GM12878 (cell line): ENCODE measurements around the gene SCLY. TPM values are rescaled to one million over a fixed set of nuclear protein-coding genes. Genes with fewer than 3 reads are reported as not detected.

ENCODE experiments used
- ATAC-seq: fragments of 200-7000 bp; cut with Tn5 transposase; 3 replicates; pipeline ENCODE4 v1.9.1; 2020; ENCODE audit warnings: mild to moderate bottlenecking, moderate library complexity
- BruUV-seq: library from RNA; stranded (reverse); fragments of 400-500 nt; replicated peaks from 2 replicates; lab custom pipeline; 2021; lab: Mats Ljungman, UMichigan
- CTCF ChIA-PET: fragments of 300-600 bp; sonication (Branson Sonifier 250); formaldehyde crosslinking; extraction: SDS; loops from one replicate; lab custom pipeline; 2021; ENCODE audit warnings: inconsistent platforms; lab: Yijun Ruan, JAX
- POLR2A ChIA-PET: fragments of 350-600 bp; formaldehyde crosslinking; extraction: SDS; loops from one replicate; lab custom pipeline; 2021; ENCODE audit warnings: inconsistent platforms; lab: Charles Lee
- RAD21 ChIA-PET: fragments of 300-600 bp; sonication (Branson Sonifier 250); formaldehyde crosslinking; loops from one replicate; lab custom pipeline; 2023; ENCODE audit warnings: antibody characterized with exemption; ENCODE audit not compliant: unreplicated experiment; lab: Charles Lee
- SMC1A ChIA-PET: fragments of 300-600 bp; sonication (Branson Sonifier 250); formaldehyde crosslinking; loops from one replicate; lab custom pipeline; 2023; ENCODE audit not compliant: unreplicated experiment, uncharacterized antibody; lab: Charles Lee
- DNase-seq: peaks from one replicate; pipeline ENCODE4 v3.0.0-alpha.2; 2011; ENCODE audit warnings: low read depth, low spot score
- FAIRE-seq: peaks from 3 replicates; lab custom pipeline; 2011; peaks lifted over from hg19 to GRCh38; lab: Jason Lieb, UNC
- H2AFZ ChIP-seq: 2 replicates; pipeline ENCODE4 v1.6.0; 2011; ENCODE audit warnings: low read depth, low read length, control low read depth; ENCODE audit not compliant: control insufficient read depth
- H3K27ac ChIP-seq: 2 replicates; pipeline ENCODE4 v1.5.1; 2011; ENCODE audit warnings: control low read depth; ENCODE audit not compliant: control insufficient read depth, insufficient read depth
- H3K27me3 ChIP-seq, 2 experiments: replicated peaks in 1 of 2; 2 replicates each; pipeline versions ENCODE4 v1.6.0 to v1.6.1; 2011; ENCODE audit warnings: low read length in 1 of 2; ENCODE audit not compliant: control insufficient read depth in 2 of 2, insufficient read depth in 2 of 2
- H3K36me3 ChIP-seq, 2 experiments: 2 replicates each; pipeline ENCODE4 v1.5.1; 2011; ENCODE audit warnings: low read length in 1 of 2; ENCODE audit not compliant: control insufficient read depth in 2 of 2, insufficient read depth in 2 of 2
- H3K4me1 ChIP-seq: 2 replicates; pipeline ENCODE4 v1.6.1; 2011; ENCODE audit warnings: mild to moderate bottlenecking, low read length, moderate library complexity, mixed read lengths; ENCODE audit not compliant: control insufficient read depth, insufficient read depth
- H3K4me2 ChIP-seq: 2 replicates; pipeline ENCODE4 v1.6.0; 2011; ENCODE audit warnings: control low read depth; ENCODE audit not compliant: control insufficient read depth, insufficient read depth
- H3K4me3 ChIP-seq: fragments of 200-600 bp; sonication (generic); 2 replicates; pipeline ENCODE4 v1.5.1; 2016
- H3K79me2 ChIP-seq: 2 replicates; pipeline ENCODE4 v1.6.0; 2011; ENCODE audit warnings: low read length; ENCODE audit not compliant: control insufficient read depth, insufficient read depth
- H3K9ac ChIP-seq: 2 replicates; pipeline ENCODE4 v1.8.0; 2011; ENCODE audit warnings: low read length, control low read depth, mixed read lengths; ENCODE audit not compliant: control insufficient read depth, insufficient read depth
- H3K9me3 ChIP-seq: replicated peaks from 3 replicates; pipeline ENCODE4 v1.5.1; 2011; ENCODE audit warnings: mild to moderate bottlenecking, low read length; ENCODE audit not compliant: control insufficient read depth, insufficient read depth
- H4K20me1 ChIP-seq: 2 replicates; pipeline ENCODE4 v1.6.0; 2011; ENCODE audit not compliant: control insufficient read depth, insufficient read depth
- ATF7 ChIP-seq: fragments of 450-650 bp; IDR thresholded peaks from 2 replicates; pipeline ENCODE4 v1.6.1; 2016; ENCODE audit warnings: low read depth, mild to moderate bottlenecking
- EED ChIP-seq: sonication (generic); IDR thresholded peaks from 2 replicates; pipeline ENCODE4 v1.6.1; 2016; ENCODE audit warnings: antibody characterized with exemption, low read depth
- EGR1 ChIP-seq, 2 experiments: IDR thresholded peaks; 1 replicate in 1 of 2; 2 replicates in 1 of 2; pipeline ENCODE4 v1.6.1; 2011 to 2012; ENCODE audit warnings: low read depth in 2 of 2, low read length in 2 of 2, borderline replicate concordance in 1 of 2, mild to moderate bottlenecking in 1 of 2, moderate library complexity in 1 of 2
- ELK1 ChIP-seq: IDR thresholded peaks from 2 replicates; pipeline ENCODE4 v1.6.1; 2012; ENCODE audit warnings: low read depth, low read length, improper control_type of control experiment
- FOXK2 ChIP-seq: fragments of 450-650 bp; IDR thresholded peaks from 2 replicates; pipeline ENCODE4 v1.6.1; 2017; ENCODE audit warnings: mild to moderate bottlenecking, moderate library complexity
- SRF ChIP-seq, 2 experiments: IDR thresholded peaks; 2 replicates each; pipeline ENCODE4 v1.6.1; 2011; ENCODE audit warnings: low read depth in 2 of 2, low read length in 2 of 2, mild to moderate bottlenecking in 1 of 2, moderate library complexity in 1 of 2
- WGBS: methylation state at CpG from one replicate; pipeline ENCODE4 v1.1.6; 2016; ENCODE audit warnings: low lambda C conversion rate; ENCODE audit not compliant: insufficient replicate concordance, insufficient coverage; ENCODE audit errors: missing lambda C conversion rate; 5-methylcytosine and 5-hydroxymethylcytosine counted together
- in situ Hi-C: fragments of 300-500 bp; cut with MboI; formaldehyde crosslinking; loops from 9 replicates; pipeline ENCODE4 v1.14.3; 2018; ENCODE audit warnings: mixed read lengths
- intact Hi-C: fragments of 100-400 bp; cut with micrococcal nuclease; formaldehyde crosslinking; loops from one replicate; pipeline ENCODE4 v1.14.2; 2022; ENCODE audit not compliant: unreplicated experiment
- polyA plus RNA-seq, 11 experiments: library from polyadenylated mRNA; depleted of rRNA in 4 of 11; unstranded in 6 of 11; stranded (reverse) in 5 of 11; fragments of >200 nt; fragmentation: Nextera tagmentation in 4 of 11; fragmentation: Illumina TruSeq in 1 of 11; extraction: Ambion mirVana in 4 of 11; extraction: Trizol in 1 of 11; gene quantifications; 1 replicate in 1 of 11; 2 replicates in 10 of 11; pipeline versions ENCODE4 v1.2.1 to v1.2.3, GENCODE V29; 2011 to 2016; ENCODE audit warnings: inconsistent platforms in 2 of 11, missing spikeins in 2 of 11, low read depth in 1 of 11
- total RNA-seq, 4 experiments: library from RNA; depleted of rRNA in 3 of 4; stranded (reverse); fragments of >200 nt in 3 of 4; fragmentation: Illumina TruSeq in 1 of 4; extraction: Trizol in 1 of 4; gene quantifications; 2 replicates each; pipeline versions ENCODE4 v1.2.1 to v1.2.3, GENCODE V29; 2013 to 2021

The SCLY gene
- total and polyA plus RNA-seq, 10 of the 15 experiments (the other 5 are each of a cell fraction or from before 2014, with no cell fraction given): 3.3 to 49.1 (median 32.3) TPM

DNA sequence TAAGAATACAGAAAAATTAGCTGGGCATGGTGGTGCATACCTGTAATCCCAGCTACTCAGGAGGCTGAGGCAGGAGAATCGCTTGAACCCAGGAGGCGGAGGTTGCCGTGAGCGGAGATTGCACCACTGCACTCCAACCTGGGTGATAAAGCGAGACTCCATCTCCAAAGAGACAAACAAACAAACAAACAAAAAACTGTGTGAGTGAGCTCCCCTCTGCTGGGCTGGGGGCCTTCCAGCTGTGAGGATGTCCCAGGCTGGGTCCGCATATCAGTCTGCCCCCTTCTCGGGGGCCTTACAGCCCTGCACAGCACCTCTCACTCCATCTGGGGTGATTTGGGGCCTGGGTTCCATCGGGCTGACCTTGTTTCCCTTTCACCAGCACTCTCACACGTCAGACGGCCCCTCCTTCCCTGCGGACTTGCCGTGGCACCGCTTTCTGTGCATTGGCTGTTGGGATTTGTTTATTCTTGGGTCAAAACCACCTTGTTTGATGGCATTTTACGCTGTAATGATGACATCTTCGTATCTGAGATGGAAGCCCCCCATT lies 74.9 kb downstream of the SCLY start:
- Histone ChIP-seq H4K20me1 (no peaks in the 10 kb centered on the region), H3K27ac (no peak overlapping the region), H3K4me3 (no peak overlapping the region), H3K9ac (no peak overlapping the region), H3K36me3 (no peaks in the 10 kb centered on the region), H3K27me3 (no peaks in the 10 kb centered on the region), H2AFZ (no peak overlapping the region), H3K4me1 (peaks cover 4% of the 10 kb centered on the region; the same call in 1 of the 2 replicates), H3K79me2 (no peaks in the 10 kb centered on the region), H3K9me3 (no peaks in the 10 kb centered on the region), H3K4me2 (no peak overlapping the region)
- SMC1A ChIA-PET: no interaction called here
- no peak for FAIRE-seq
- POLR2A ChIA-PET: no interaction called here
- CTCF ChIA-PET: interaction anchor here (1.4 to 2.0 kb wide), 2 partner anchors 27 to 128 kb away, joined by 3 to 5 read pairs; no protein-coding TSS in a partner anchor
- TF ChIP-seq FOXK2 (no peak), EGR1 (IDR thresholded peaks at IDR 0.05; ENCODE audit: borderline replicate concordance in 1 of 2, low read depth in 2 of 2, low read length in 2 of 2) (no peak), EED (no peak), SRF (IDR thresholded peaks at IDR 0.05; ENCODE audit: low read depth in 2 of 2, low read length in 2 of 2) (no peak), ELK1 (no peak), ATF7 (no peak)
- in situ Hi-C loops: no loop called here
- whole genome bisulfite sequencing: 69% methylated on average over 15 of the region's 15 CpGs
- RAD21 ChIA-PET: no interaction called here
- intact Hi-C loops: no loop called here
- ATAC-seq: no peak
- BruUV-seq: no TSS peak
- no peak for DNase-seq
